ENCODE data around the gene INKA1. TPM values are rescaled to one million over a fixed set of nuclear protein-coding genes. Genes with fewer than 3 reads are reported as not detected.

Gene INKA1
- total and polyA plus RNA-seq, 9 of the 15 experiments (the other 6 are each of a cell fraction or from before 2014, with no cell fraction given) = 0.55 to 13.9 (median 6.7) TPM

GRCh38 chr3:49786357-49787181 is 16.5 kb upstream of the INKA1 start, which contains the start of gene IP6K1 (continued):
- TF ChIP-seq, protein P1, sequence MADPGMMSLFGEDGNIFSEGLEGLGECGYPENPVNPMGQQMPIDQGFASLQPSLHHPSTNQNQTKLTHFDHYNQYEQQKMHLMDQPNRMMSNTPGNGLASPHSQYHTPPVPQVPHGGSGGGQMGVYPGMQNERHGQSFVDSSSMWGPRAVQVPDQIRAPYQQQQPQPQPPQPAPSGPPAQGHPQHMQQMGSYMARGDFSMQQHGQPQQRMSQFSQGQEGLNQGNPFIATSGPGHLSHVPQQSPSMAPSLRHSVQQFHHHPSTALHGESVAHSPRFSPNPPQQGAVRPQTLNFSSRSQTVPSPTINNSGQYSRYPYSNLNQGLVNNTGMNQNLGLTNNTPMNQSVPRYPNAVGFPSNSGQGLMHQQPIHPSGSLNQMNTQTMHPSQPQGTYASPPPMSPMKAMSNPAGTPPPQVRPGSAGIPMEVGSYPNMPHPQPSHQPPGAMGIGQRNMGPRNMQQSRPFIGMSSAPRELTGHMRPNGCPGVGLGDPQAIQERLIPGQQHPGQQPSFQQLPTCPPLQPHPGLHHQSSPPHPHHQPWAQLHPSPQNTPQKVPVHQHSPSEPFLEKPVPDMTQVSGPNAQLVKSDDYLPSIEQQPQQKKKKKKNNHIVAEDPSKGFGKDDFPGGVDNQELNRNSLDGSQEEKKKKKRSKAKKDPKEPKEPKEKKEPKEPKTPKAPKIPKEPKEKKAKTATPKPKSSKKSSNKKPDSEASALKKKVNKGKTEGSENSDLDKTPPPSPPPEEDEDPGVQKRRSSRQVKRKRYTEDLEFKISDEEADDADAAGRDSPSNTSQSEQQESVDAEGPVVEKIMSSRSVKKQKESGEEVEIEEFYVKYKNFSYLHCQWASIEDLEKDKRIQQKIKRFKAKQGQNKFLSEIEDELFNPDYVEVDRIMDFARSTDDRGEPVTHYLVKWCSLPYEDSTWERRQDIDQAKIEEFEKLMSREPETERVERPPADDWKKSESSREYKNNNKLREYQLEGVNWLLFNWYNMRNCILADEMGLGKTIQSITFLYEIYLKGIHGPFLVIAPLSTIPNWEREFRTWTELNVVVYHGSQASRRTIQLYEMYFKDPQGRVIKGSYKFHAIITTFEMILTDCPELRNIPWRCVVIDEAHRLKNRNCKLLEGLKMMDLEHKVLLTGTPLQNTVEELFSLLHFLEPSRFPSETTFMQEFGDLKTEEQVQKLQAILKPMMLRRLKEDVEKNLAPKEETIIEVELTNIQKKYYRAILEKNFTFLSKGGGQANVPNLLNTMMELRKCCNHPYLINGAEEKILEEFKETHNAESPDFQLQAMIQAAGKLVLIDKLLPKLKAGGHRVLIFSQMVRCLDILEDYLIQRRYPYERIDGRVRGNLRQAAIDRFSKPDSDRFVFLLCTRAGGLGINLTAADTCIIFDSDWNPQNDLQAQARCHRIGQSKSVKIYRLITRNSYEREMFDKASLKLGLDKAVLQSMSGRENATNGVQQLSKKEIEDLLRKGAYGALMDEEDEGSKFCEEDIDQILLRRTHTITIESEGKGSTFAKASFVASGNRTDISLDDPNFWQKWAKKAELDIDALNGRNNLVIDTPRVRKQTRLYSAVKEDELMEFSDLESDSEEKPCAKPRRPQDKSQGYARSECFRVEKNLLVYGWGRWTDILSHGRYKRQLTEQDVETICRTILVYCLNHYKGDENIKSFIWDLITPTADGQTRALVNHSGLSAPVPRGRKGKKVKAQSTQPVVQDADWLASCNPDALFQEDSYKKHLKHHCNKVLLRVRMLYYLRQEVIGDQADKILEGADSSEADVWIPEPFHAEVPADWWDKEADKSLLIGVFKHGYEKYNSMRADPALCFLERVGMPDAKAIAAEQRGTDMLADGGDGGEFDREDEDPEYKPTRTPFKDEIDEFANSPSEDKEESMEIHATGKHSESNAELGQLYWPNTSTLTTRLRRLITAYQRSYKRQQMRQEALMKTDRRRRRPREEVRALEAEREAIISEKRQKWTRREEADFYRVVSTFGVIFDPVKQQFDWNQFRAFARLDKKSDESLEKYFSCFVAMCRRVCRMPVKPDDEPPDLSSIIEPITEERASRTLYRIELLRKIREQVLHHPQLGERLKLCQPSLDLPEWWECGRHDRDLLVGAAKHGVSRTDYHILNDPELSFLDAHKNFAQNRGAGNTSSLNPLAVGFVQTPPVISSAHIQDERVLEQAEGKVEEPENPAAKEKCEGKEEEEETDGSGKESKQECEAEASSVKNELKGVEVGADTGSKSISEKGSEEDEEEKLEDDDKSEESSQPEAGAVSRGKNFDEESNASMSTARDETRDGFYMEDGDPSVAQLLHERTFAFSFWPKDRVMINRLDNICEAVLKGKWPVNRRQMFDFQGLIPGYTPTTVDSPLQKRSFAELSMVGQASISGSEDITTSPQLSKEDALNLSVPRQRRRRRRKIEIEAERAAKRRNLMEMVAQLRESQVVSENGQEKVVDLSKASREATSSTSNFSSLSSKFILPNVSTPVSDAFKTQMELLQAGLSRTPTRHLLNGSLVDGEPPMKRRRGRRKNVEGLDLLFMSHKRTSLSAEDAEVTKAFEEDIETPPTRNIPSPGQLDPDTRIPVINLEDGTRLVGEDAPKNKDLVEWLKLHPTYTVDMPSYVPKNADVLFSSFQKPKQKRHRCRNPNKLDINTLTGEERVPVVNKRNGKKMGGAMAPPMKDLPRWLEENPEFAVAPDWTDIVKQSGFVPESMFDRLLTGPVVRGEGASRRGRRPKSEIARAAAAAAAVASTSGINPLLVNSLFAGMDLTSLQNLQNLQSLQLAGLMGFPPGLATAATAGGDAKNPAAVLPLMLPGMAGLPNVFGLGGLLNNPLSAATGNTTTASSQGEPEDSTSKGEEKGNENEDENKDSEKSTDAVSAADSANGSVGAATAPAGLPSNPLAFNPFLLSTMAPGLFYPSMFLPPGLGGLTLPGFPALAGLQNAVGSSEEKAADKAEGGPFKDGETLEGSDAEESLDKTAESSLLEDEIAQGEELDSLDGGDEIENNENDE (IDR thresholded peaks at IDR 0.05; ENCODE audit: low read depth, low read length) = no peak
- TF ChIP-seq DPF2 (IDR thresholded peaks at IDR 0.05) (no peak), FOXK2 (conservative IDR thresholded peaks at IDR 0.05 in 1 of 2, IDR thresholded peaks at IDR 0.05 in 1 of 2; ENCODE audit: low read depth in 2 of 2) (peak; percentile 81 to 83), CLOCK (CRISPR knock-in tag; IDR thresholded peaks at IDR 0.05; ENCODE audit: borderline replicate concordance) (0 out of 2 replicates have a peak, but pooled peaks have one; percentile 24), NFYB (IDR thresholded peaks at IDR 0.05; ENCODE audit: extremely low read depth, insufficient read length) (peak; percentile 73), ZSCAN32 (CRISPR knock-in tag; IDR thresholded peaks at IDR 0.05) (0 out of 2 replicates have a peak, but pooled peaks have one; percentile 47), SAFB2 (IDR thresholded peaks at IDR 0.05; ENCODE audit: borderline replicate concordance, low read depth, low read length, severe bottlenecking) (no peak), TEAD1 (CRISPR knock-in tag; IDR thresholded peaks at IDR 0.05) (0 out of 4 replicates have a peak, but pooled peaks of 1 of the 2 experiments have one; percentile 25)

All from K562 (cell line).